Body of pancreas (tissue), 4 donors: ENCODE data around the gene UMODL1.

ENCODE experiments used
- CTCF ChIP-seq, 7 experiments: fragments of 450-650 bp in 4 of 7; fragments of 200-600 bp in 3 of 7; sonication (generic) in 3 of 7; IDR thresholded peaks; one replicate each; pipeline ENCODE4 v1.5.1; 2016 to 2019; ENCODE audit warnings: antibody characterized with exemption in 7 of 7
- POLR2A ChIP-seq, 3 donors: fragments of 450-650 bp; IDR thresholded peaks; one replicate each; pipeline ENCODE4 v1.6.1; 2016; ENCODE audit warnings: antibody characterized with exemption in 3 of 3, mild to moderate bottlenecking in 2 of 3

GRCh38 chr21:42102526-42102925 lies 31.4 kb downstream of the UMODL1 start:
- no peak for TF ChIP-seq POLR2A (IDR thresholded peaks at IDR 0.05)
- no peak for TF ChIP-seq CTCF (IDR thresholded peaks at IDR 0.05)
